Right ventricle myocardium inferior (tissue), 1 donor: ENCODE results near the gene PRRX1. TPM values are rescaled to one million over a fixed set of nuclear protein-coding genes. Genes with fewer than 3 reads are reported as not detected.
A peak's percentile ranks its signal among the peaks of the same experiment; 100 is the strongest.

Experiments used
- ATAC-seq: fragments of 200-7000 bp; cut with Tn5 transposase; one replicate; pipeline ENCODE4 v1.9.1; 2020; ENCODE audit warnings: mild to moderate bottlenecking, moderate library complexity
- DNase-seq: peaks from one replicate; pipeline ENCODE4 v3.0.0; 2021; ENCODE audit errors: missing footprints
- intact Hi-C: fragments of 100-400 bp; cut with DNase I; formaldehyde crosslinking; loops from one replicate; pipeline ENCODE4 v1.11.0; 2022
- total RNA-seq: library from RNA; stranded (reverse); fragmentation: NEBNext Ultra II Directional; extraction: Animal tissue kit (Norgen Biotek cat#: 25700); gene quantifications from one replicate; pipeline ENCODE4 v1.2.1, GENCODE V29; 2021
- donor health status: DM: no; HTN: yes; CAD: no; lungs with severe emphysema.

The PRRX1 gene
- total RNA-seq, 1 donor from 2014 or later, result 46.3 TPM

DNA sequence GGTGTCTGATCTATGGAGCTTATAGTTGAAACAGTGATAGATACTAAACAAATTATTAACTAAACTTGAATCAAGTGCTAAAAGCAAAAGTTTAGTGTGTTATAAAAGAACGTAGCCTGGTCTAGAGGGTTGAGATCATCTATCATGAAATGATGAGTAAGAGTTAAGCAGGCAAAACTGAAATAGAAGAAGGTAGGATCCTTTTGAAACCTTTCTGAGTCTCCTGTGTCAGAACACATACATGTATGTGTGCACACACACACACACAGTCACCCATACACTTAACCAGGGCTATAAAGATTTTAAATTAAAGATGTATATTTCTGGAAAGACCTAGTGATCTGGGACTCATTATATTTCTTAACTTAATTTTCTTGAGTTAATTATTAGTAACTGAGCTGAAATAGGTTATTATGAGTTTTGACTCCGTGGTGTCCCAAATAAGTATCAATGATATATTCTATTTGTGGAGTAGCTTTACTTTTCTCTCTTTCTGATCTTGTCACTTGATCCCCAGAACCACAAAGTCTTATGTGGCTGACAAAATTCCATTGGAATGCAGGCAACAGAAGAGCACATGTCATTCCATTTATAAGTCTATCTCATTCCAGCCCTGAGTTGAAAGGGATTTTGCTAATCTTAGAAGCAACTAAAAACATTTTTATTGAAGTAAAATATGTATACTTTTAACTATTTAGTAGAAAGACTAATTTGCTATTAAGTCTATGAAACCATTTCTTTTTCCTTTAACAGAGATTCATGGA is 70.7 kb downstream of the PRRX1 start:
- no peak for DNase-seq
- no peak for ATAC-seq
- intact Hi-C loops, result loop anchor here (5.0 kb wide), 2 partner anchors 37 to 67 kb away; no protein-coding TSS in a partner anchor

- intact Hi-C loops, result no loop called here
- DNase-seq (no peak), ATAC-seq (no peak)
Measured at GRCh38 chr1:170735366-170736263, 71.7 kb downstream of the PRRX1 start.

GRCh38 chr1:170739803-170740202 is 75.9 kb downstream of the PRRX1 start:
- intact Hi-C loops, result no loop called here

DNA sequence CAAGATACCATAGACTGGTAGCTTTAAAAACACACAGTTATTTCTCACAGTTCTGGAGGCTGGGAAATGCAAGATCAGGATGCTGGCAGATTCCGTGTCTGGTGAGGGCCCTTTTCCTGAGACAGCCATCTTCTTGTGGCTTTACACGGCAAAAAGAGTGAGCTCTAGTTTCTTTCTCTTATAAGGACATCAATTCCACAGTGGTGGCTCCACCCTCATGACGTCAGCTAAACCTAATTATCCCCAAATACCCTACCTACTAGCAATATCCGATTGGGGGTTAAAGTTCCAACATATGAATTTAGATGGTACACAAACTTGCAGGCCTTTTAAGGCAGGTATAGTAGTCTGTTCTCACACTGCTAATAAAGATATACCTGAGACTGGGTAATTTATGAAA is 77.7 kb downstream of the PRRX1 start:
- intact Hi-C loops, result no loop called here
- DNase-seq (no peak), ATAC-seq (no peak)

More at GRCh38 chr1:170739803-170740202, 75.9 kb downstream of the PRRX1 start:
- ATAC-seq (no peak), DNase-seq (no peak)

GRCh38 chr1:170742600-170742999 is 78.7 kb downstream of the PRRX1 start:
- ATAC-seq (no peak), DNase-seq (no peak)
- intact Hi-C loops, result no loop called here

DNA sequence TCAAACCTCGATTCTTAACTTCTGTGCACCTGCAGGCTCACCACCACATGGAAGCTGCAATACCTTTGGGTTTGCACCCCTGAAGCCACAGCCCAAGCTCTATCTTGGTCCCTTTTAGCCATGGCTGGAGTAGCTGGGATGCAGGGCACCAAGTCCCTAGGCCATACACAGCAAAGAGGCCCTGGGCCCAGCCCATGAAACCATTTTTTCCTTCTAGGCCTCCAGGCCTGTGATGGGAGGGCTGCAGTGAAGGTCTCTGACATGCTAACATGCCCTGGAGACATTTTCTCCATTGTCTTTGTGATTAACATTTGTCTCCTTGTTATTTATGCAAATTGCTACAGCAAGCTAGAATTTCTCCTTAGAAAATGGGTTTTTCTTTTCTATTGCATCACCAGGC is 79.2 kb downstream of the PRRX1 start:
- intact Hi-C loops, result no loop called here
- ATAC-seq, result no peak

GRCh38 chr1:170749549-170749948 is 85.6 kb downstream of the PRRX1 start:
- intact Hi-C loops, result no loop called here
- DNase-seq (no peak), ATAC-seq (no peak)

More for the DNA sequence above, 79.2 kb downstream of the PRRX1 start:
- no peak for DNase-seq

GRCh38 chr1:170749959-170750358 is 86.0 kb downstream of the PRRX1 start:
- DNase-seq (no peak), ATAC-seq (no peak)
- intact Hi-C loops, result no loop called here

GRCh38 chr1:170755795-170756194 is 91.9 kb downstream of the PRRX1 start:
- no peak for ATAC-seq
- intact Hi-C loops, result no loop called here
- DNase-seq, result no peak

DNA sequence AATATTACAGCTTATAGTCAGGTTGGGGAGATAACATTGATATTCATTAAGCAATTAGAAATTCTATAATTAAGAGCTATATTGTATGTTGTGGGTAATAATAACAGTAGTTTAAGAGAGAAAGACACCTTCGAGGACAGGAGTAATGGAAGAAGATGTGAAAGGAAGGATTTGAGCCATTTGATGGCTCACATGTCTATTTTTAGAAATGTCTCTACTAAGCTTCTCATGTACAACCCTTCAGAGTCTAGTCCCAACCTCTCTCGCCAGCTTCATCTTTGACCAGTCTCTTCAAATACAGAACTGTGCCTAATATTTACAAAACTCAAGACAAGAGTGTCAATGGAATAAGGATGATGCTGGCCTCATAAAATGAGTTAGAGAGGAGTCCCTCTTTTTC is 95.1 kb downstream of the PRRX1 start:
- DNase-seq (no peak), ATAC-seq (no peak)
- intact Hi-C loops, result no loop called here

DNA sequence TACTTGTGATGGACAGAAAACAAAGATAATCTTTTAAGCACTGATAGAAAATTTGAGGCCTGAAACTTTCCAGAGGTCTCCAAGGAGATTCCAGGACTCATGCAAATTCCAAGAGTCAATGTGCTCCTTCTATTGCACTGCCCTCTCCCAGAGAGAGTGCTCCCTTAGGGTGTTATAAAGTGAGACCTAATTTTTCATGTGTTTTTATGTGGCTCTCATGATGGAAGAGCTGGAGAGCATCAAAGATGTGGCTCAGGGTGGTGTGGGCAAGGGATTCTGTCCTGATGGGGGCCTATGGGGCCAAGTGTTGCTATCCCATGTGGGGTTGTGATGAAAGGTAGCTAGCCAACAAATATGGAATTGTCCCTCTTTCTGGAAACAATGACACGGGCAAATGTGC is 101.3 kb downstream of the PRRX1 start:
- no peak for DNase-seq
- intact Hi-C loops, result loop anchor here (5.0 to 10.0 kb wide), 2 partner anchors 100 to 838 kb away; partner anchors contain the start of gene PRRX1
- ATAC-seq, result no peak

GRCh38 chr1:170765712-170766330 is 101.9 kb downstream of the PRRX1 start:
- intact Hi-C loops, result loop anchor here (5.0 to 10.0 kb wide), 2 partner anchors 101 to 839 kb away; partner anchors contain the start of gene PRRX1
- DNase-seq (no peak), ATAC-seq (peak; percentile 54)

- no peak for DNase-seq
- intact Hi-C loops, result loop anchor here (5.0 to 10.0 kb wide), 2 partner anchors 104 to 842 kb away; partner anchors contain the start of gene PRRX1
- no peak for ATAC-seq
Measured at GRCh38 chr1:170768929-170769328, 105.0 kb downstream of the PRRX1 start.

DNA sequence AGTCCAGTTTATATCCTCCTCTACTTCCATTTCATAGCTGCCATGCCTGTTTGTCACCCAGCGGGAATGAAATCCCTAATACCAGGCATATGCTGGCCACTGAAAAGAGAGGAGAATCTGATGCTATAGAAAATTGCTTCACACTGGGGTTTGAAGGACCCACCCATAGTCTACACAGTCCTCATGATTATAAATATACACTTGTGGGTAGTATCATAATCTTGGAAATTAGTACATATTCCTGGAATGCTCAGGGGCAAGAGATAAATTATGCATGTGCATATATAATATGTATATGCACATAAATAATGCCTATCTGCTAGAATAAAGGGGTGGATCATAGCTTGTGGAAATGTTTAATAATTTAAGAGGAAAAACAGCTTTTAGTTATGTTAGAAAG is 105.8 kb downstream of the PRRX1 start:
- intact Hi-C loops, result loop anchor here (5.0 to 10.0 kb wide), 2 partner anchors 105 to 842 kb away; partner anchors contain the start of gene PRRX1
- ATAC-seq (no peak), DNase-seq (no peak)

GRCh38 chr1:170770254-170770653 is 106.3 kb downstream of the PRRX1 start:
- DNase-seq, result no peak
- ATAC-seq, result peak; percentile 69
- intact Hi-C loops, result no loop called here

- intact Hi-C loops, result no loop called here
- DNase-seq (no peak), ATAC-seq (peak; percentile 73)
Measured at GRCh38 chr1:170776252-170776651, 112.3 kb downstream of the PRRX1 start.

- ATAC-seq (peak; percentile 84), DNase-seq (no peak)
- intact Hi-C loops, result no loop called here
Measured at GRCh38 chr1:170776777-170777176, 112.8 kb downstream of the PRRX1 start.
